Kidney epithelial cell (primary cell): ENCODE results near the gene CAMTA1. TPM values are rescaled to one million over a fixed set of nuclear protein-coding genes. Genes with fewer than 3 reads are reported as not detected.
A peak's percentile ranks its signal among the peaks of the same experiment; 100 is the strongest.

ENCODE experiments used
- DNase-seq: peaks from one replicate; pipeline ENCODE4 v3.0.0-alpha.2; 2010; ENCODE audit warnings: low read depth
- H3K27me3 ChIP-seq: 2 replicates; pipeline ENCODE4 v1.6.0; 2011; ENCODE audit warnings: low read length; ENCODE audit not compliant: control insufficient read depth, insufficient read depth
- H3K36me3 ChIP-seq: 2 replicates; pipeline ENCODE4 v1.5.1; 2011; ENCODE audit warnings: low read length; ENCODE audit not compliant: control insufficient read depth, insufficient read depth
- H3K4me3 ChIP-seq: 2 replicates; pipeline ENCODE4 v1.5.1; 2011; ENCODE audit warnings: low read depth, mild to moderate bottlenecking, control low read depth, low read length
- total RNA-seq: library from RNA; depleted of rRNA; stranded (reverse); fragments of >200 nt; gene quantifications from 2 replicates; pipeline ENCODE4 v1.2.3, GENCODE V29; 2015
- TF ChIP-seq, protein P1 (sequence below): IDR thresholded peaks from 2 replicates; pipeline ENCODE4 v1.5.1; 2011; ENCODE audit warnings: mild to moderate bottlenecking, moderate library complexity, low read length, control low read depth, inconsistent platforms; ENCODE audit not compliant: insufficient read depth, poor library complexity, severe bottlenecking

The CAMTA1 gene
- total RNA-seq, 1 donor from 2014 or later, result 76.5 TPM

DNA sequence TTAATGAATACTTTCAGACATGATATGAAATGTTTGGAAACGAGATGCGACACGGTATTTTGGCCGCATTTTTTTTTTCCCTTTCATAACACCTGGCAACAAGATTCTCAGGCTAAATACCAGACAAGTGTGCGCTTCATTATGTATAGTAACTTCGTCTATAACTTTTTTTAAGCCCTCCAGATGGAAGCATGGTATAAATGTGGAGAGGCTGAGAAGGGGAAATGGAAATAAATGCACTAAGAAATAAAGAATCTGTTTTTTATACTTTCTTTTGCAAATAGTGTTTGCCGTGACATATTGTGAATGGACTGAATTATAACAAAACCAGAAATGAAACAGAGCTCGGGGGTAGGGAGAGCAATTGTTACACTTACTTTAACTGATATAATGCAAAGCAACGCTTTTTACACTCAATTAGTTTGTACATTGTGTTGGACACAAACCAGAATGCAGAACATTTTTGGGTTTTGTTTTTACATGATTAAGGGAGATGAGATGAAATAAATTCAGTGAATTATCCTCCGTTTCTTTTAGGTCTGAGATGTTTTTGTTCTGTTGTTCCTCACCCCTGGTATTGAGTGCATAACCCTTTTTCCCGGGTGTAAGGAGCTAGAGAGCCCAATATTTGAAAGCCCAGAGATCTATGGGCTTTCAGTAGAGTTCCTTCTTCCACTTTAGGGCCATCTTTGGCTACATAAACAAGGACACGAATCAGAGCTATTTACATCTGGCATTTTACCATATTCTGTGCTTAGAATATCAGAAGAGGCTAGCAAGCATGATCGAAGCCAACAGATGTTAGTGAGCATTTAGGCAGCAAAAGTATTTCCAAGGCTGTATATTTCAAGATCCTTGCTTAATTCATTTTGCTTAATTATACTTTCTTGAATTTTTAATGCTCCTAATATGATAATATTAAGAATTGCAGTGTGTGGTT is 478.0 kb downstream of the CAMTA1 start:
- no peaks in the 10 kb centered on the region for H3K27me3 ChIP-seq
- TF ChIP-seq, protein P1, sequence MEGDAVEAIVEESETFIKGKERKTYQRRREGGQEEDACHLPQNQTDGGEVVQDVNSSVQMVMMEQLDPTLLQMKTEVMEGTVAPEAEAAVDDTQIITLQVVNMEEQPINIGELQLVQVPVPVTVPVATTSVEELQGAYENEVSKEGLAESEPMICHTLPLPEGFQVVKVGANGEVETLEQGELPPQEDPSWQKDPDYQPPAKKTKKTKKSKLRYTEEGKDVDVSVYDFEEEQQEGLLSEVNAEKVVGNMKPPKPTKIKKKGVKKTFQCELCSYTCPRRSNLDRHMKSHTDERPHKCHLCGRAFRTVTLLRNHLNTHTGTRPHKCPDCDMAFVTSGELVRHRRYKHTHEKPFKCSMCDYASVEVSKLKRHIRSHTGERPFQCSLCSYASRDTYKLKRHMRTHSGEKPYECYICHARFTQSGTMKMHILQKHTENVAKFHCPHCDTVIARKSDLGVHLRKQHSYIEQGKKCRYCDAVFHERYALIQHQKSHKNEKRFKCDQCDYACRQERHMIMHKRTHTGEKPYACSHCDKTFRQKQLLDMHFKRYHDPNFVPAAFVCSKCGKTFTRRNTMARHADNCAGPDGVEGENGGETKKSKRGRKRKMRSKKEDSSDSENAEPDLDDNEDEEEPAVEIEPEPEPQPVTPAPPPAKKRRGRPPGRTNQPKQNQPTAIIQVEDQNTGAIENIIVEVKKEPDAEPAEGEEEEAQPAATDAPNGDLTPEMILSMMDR, result no peak
- no peak overlapping the region for H3K4me3 ChIP-seq
- DNase-seq, result no peak
- H3K36me3 ChIP-seq, result no peaks in the 10 kb centered on the region

DNA sequence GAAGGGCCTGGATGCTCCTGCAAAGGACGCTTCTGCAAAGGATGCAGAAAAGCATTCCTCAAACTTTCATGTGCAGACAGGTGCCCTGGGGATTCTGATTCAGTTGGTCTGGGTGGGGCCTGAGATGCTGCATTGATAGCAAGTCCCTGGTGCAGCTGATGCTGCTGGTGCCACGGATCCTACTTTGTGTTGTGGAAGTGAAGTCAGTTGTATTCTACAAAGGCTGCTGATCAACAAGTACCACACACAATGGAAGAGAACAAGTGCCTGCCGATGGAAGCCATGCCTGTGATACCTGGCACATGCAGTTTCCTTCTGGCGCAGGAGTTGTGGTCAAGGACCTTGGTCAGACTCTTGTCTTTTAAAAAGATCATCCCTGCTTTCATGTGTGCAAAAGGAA is 478.8 kb downstream of the CAMTA1 start:
- DNase-seq, result no peak
- no peaks in the 10 kb centered on the region for H3K36me3 ChIP-seq
- no peak overlapping the region for H3K4me3 ChIP-seq
- H3K27me3 ChIP-seq, result no peaks in the 10 kb centered on the region
- TF ChIP-seq, protein P1, result no peak

DNA sequence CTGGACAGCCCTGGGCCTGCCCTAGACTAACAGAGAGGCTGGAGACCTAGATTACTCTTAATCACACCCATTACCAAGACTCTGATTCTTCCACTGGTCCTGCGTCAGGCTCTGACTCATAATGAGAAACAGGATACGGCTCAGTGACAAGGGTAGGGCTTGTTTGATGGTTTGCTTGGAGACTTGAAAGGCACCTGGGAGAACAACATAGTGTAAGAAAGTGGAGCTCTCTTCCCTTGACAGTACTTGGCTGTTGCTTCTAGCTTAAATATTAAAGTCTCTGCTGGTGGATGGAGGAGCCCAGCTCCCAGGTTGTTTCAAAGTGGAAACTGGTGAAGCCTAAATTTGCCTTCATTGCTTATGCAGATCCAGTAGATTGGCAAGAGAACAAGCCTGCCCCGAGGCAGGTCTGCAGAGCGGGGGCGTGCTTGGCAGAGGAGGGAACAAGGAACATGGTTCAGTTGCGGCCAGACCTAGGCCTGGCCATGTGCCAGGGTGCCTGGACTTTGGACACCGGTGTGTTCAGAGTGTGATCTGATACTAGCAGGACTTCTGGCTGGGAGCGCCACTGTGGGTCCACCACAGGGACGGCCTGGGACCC is 480.6 kb downstream of the CAMTA1 start:
- H3K4me3 ChIP-seq, result no peak overlapping the region
- peak; percentile 97 for DNase-seq
- TF ChIP-seq, protein P1, result no peak
- H3K36me3 ChIP-seq, result no peaks in the 10 kb centered on the region
- no peaks in the 10 kb centered on the region for H3K27me3 ChIP-seq

DNA sequence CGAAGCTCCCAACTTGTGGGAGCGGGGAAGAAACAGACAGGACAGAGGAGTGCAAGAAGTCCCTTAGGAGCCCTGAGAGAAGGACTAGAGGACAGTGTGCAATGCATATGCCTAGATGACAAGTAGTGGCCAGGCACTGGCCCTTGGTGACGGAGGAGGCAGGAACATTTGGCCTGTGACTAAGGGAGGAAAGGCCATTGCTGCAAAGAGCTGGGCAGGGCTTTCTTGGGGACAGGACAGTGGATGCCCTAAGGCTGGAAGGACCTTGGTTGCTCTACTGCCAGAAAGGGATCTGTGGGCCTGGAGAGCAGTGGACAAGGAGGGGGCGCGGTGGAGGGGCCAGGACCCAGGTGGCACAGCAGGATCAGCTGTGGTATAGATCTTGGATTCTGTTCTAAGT is 481.3 kb downstream of the CAMTA1 start:
- H3K27me3 ChIP-seq, result no peaks in the 10 kb centered on the region
- TF ChIP-seq, protein P1, result no peak
- H3K36me3 ChIP-seq, result no peaks in the 10 kb centered on the region
- no peak overlapping the region for H3K4me3 ChIP-seq
- DNase-seq, result no peak

DNA sequence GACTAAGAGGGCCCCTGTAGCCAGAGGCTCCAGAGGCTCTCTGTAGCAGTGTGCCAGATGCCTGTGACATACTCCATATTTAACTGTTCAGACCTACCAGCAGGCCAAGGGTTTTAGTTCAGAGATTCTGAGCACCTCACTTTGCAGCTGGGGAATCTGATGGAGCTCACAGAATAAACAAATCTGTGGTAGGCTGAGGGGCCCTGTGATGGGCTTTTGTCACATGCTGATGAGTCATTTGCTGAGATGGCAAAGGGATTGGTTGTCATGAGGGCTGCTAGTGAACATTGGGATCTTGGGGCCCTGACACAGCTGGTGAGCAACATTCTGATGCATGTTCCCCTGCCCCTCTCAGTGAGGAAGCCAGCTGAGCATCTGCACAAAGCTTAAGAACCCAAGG is 482.2 kb downstream of the CAMTA1 start:
- Histone ChIP-seq H3K36me3 (no peaks in the 10 kb centered on the region), H3K27me3 (no peaks in the 10 kb centered on the region), H3K4me3 (no peak overlapping the region)
- peak; percentile 54 for DNase-seq
- TF ChIP-seq, protein P1, result no peak

DNA sequence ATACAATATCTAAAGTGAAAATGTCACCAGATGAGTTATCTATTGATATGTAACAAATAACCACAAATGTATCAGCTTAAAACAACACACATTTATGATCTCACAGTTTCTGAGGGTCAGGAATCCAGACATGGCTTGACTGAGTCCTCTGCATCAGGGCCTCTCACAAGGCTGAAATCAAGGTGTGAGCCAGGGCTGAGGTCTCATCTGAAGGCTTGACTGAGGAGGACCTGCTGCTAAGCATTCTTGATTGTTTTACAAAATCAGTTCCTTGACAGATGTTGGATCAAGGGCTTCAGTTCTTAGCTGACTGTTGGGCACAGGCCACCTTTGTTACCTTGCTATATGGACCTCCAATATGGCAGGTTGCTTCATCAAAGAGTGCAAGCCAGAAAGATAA is 483.7 kb downstream of the CAMTA1 start:
- H3K4me3 ChIP-seq, result no peak overlapping the region
- no peaks in the 10 kb centered on the region for H3K36me3 ChIP-seq
- TF ChIP-seq, protein P1, result no peak
- no peak for DNase-seq
- no peaks in the 10 kb centered on the region for H3K27me3 ChIP-seq
